Measurements from ENCODE around the gene SLC25A21. TPM values are rescaled to one million over a fixed set of nuclear protein-coding genes. Genes with fewer than 3 reads are reported as not detected.

SLC25A21 gene
- total and polyA plus RNA-seq, 2 of the 13 experiments (the other 11 are each of a cell fraction or from before 2014, with no cell fraction given), result 1.9 to 2.9 TPM

DNA sequence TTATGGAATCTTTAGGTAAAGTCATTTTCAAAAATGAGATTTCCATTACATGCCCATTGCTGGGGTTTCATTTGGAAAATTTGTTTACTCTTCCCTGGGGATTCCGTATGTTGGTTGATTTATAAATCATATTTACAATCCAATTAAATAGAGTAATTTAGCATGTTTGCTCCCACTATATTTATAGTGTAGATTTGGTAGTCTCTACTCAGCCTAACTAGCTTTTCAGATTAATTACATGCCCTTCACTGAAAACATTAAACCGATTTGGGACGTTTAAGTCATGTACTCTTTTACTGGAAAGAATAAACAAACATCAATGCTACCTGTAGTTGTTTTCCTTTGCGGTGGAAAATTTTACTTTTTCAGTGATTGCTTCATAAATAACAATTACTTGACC lies 500.3 kb downstream of the SLC25A21 start:
- no peaks in the 10 kb centered on the region for H4K20me1 ChIP-seq (ENCODE audit: insufficient read depth, low read length)
- no peak overlapping the region for H3K4me3 ChIP-seq (replicated peaks in 1 of 3; ENCODE audit: insufficient read depth in 1 of 3, low read depth in 2 of 3, low read length in 3 of 3)
- no peak overlapping the region for H2AFZ ChIP-seq (ENCODE audit: low read length)
- intact Hi-C loops (cut with micrococcal nuclease; ENCODE audit: unreplicated experiment) (no loop called here), in situ Hi-C loops (cut with HindIII; ENCODE audit: extremely low pct_ligation_motif_present, low pct_unique_long_range_greater_than_20kb) (no loop called here)
- ATAC-seq (no peak), DNase-seq (ENCODE audit: low spot score) (no peak), FAIRE-seq (no peak)
- no peak overlapping the region for H3K4me2 ChIP-seq (ENCODE audit: low read depth, low read length)
- no peak for TF ChIP-seq ZNF12 (CRISPR knock-in tag; IDR thresholded peaks at IDR 0.05)
- no peak for TF ChIP-seq ZNF232 (CRISPR knock-in tag; IDR thresholded peaks at IDR 0.05; ENCODE audit: borderline replicate concordance)
- no peak for TF ChIP-seq MEF2D (CRISPR knock-in tag; IDR thresholded peaks at IDR 0.05)
- no peak for TF ChIP-seq ARNTL (CRISPR knock-in tag; IDR thresholded peaks at IDR 0.05)
- TF ChIP-seq CCAR2 (optimal IDR thresholded peaks at IDR 0.05; ENCODE audit: low read depth, low read length), result no peak
- no peak for TF ChIP-seq MATR3 (CRISPR knock-in tag; IDR thresholded peaks at IDR 0.05)
- TF ChIP-seq ZNF781 (CRISPR knock-in tag; IDR thresholded peaks at IDR 0.05; ENCODE audit: borderline replicate concordance, not compliant biosample characterization), result no peak
- TF ChIP-seq ZNF614 (CRISPR knock-in tag; IDR thresholded peaks at IDR 0.05; ENCODE audit: borderline replicate concordance), result no peak
- TF ChIP-seq, protein P1, sequence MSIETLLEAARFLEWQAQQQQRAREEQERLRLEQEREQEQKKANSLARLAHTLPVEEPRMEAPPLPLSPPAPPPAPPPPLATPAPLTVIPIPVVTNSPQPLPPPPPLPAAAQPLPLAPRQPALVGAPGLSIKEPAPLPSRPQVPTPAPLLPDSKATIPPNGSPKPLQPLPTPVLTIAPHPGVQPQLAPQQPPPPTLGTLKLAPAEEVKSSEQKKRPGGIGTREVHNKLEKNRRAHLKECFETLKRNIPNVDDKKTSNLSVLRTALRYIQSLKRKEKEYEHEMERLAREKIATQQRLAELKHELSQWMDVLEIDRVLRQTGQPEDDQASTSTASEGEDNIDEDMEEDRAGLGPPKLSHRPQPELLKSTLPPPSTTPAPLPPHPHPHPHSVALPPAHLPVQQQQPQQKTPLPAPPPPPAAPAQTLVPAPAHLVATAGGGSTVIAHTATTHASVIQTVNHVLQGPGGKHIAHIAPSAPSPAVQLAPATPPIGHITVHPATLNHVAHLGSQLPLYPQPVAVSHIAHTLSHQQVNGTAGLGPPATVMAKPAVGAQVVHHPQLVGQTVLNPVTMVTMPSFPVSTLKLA (IDR thresholded peaks at IDR 0.05), result no peak
- no peak for TF ChIP-seq HMGA1 (CRISPR knock-in tag; conservative IDR thresholded peaks at IDR 0.05)
- no peak for TF ChIP-seq MAFF (IDR thresholded peaks at IDR 0.05; ENCODE audit: low read depth, low read length)
- TF ChIP-seq, protein P2, sequence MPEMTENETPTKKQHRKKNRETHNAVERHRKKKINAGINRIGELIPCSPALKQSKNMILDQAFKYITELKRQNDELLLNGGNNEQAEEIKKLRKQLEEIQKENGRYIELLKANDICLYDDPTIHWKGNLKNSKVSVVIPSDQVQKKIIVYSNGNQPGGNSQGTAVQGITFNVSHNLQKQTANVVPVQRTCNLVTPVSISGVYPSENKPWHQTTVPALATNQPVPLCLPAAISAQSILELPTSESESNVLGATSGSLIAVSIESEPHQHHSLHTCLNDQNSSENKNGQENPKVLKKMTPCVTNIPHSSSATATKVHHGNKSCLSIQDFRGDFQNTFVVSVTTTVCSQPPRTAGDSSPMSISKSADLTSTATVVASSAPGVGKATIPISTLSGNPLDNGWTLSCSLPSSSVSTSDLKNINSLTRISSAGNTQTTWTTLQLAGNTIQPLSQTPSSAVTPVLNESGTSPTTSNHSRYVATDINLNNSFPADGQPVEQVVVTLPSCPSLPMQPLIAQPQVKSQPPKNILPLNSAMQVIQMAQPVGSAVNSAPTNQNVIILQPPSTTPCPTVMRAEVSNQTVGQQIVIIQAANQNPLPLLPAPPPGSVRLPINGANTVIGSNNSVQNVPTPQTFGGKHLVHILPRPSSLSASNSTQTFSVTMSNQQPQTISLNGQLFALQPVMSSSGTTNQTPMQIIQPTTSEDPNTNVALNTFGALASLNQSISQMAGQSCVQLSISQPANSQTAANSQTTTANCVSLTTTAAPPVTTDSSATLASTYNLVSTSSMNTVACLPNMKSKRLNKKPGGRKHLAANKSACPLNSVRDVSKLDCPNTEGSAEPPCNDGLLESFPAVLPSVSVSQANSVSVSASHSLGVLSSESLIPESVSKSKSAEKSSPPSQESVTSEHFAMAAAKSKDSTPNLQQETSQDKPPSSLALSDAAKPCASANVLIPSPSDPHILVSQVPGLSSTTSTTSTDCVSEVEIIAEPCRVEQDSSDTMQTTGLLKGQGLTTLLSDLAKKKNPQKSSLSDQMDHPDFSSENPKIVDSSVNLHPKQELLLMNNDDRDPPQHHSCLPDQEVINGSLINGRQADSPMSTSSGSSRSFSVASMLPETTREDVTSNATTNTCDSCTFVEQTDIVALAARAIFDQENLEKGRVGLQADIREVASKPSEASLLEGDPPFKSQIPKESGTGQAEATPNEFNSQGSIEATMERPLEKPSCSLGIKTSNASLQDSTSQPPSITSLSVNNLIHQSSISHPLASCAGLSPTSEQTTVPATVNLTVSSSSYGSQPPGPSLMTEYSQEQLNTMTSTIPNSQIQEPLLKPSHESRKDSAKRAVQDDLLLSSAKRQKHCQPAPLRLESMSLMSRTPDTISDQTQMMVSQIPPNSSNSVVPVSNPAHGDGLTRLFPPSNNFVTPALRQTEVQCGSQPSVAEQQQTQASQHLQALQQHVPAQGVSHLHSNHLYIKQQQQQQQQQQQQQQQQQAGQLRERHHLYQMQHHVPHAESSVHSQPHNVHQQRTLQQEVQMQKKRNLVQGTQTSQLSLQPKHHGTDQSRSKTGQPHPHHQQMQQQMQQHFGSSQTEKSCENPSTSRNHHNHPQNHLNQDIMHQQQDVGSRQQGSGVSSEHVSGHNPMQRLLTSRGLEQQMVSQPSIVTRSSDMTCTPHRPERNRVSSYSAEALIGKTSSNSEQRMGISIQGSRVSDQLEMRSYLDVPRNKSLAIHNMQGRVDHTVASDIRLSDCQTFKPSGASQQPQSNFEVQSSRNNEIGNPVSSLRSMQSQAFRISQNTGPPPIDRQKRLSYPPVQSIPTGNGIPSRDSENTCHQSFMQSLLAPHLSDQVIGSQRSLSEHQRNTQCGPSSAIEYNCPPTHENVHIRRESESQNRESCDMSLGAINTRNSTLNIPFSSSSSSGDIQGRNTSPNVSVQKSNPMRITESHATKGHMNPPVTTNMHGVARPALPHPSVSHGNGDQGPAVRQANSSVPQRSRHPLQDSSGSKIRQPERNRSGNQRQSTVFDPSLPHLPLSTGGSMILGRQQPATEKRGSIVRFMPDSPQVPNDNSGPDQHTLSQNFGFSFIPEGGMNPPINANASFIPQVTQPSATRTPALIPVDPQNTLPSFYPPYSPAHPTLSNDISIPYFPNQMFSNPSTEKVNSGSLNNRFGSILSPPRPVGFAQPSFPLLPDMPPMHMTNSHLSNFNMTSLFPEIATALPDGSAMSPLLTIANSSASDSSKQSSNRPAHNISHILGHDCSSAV (CRISPR knock-in tag; IDR thresholded peaks at IDR 0.05; ENCODE audit: borderline replicate concordance), result no peak
- TF ChIP-seq ZNF772 (CRISPR knock-in tag; IDR thresholded peaks at IDR 0.05), result no peak
- TF ChIP-seq EHMT2 (IDR thresholded peaks at IDR 0.05; ENCODE audit: borderline replicate concordance, low read depth, low read length), result no peak
- no peak for TF ChIP-seq ZNF317 (CRISPR knock-in tag; IDR thresholded peaks at IDR 0.05)
- TF ChIP-seq STAG1 (CRISPR knock-in tag; IDR thresholded peaks at IDR 0.05), result no peak
- H3K4me1 ChIP-seq (ENCODE audit: insufficient read depth, low read length), result no peaks in the 10 kb centered on the region
- POLR2A ChIA-PET, result no interaction called here
- CTCF ChIA-PET (ENCODE audit: low intra/inter-chr PET ratio, low total read pairs), result no interaction called here
- H3K9me3 ChIP-seq (ENCODE audit: low read length), result no peaks in the 10 kb centered on the region
- BruUV-seq (replicated peaks), result no TSS peak
- H3K79me2 ChIP-seq (ENCODE audit: insufficient read depth, low read length), result no peaks in the 10 kb centered on the region
- no peak overlapping the region for H3K9ac ChIP-seq (ENCODE audit: insufficient read depth, low read depth, low read length)
- peaks cover 0 to 14% of the 10 kb centered on the region in 2 experiments; a peak in 3 of 5 replicates for H3K27me3 ChIP-seq (ENCODE audit: control insufficient read depth in 1 of 2, insufficient read depth in 2 of 2, low read length in 2 of 2)
- WGBS (ENCODE audit: low lambda C conversion rate), result 8% methylated on average over 4 of the region's 4 CpGs
- no peaks in the 10 kb centered on the region for H3K36me3 ChIP-seq (replicated peaks in 1 of 2; ENCODE audit: control insufficient read depth in 1 of 2, insufficient read depth in 2 of 2, low read length in 2 of 2)
- H3K27ac ChIP-seq (ENCODE audit: extremely low read length, insufficient read depth, low read length), result no peak overlapping the region
